ENCODE measurements around the gene GNG13. TPM values are rescaled to one million over a fixed set of nuclear protein-coding genes. Genes with fewer than 3 reads are reported as not detected.
A peak's percentile ranks its signal among the peaks of the same experiment; 100 is the strongest.

Gene GNG13
- total RNA-seq, 1 donor from 2014 or later, result not detected

DNA sequence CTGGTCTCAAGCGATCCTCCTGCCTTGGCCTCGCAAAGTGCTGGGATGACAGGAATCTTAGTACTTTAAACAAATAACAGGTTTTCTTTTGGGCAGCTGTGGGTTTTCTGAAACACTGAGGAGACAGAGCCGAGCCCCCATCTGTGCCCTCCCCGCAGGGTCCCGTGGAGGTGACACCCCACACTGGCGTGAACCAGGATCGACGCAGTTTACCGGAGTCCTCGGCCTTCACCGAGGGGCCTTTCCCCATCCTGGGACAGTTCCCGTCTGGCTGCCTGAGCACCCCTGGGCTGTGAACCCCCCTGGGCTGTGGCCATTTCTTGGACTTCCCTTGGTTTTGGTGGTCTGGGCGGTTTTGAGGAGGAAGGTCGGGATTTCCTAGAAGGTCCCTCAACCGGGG lies 15.3 kb upstream of the GNG13 start:
- peaks cover 8% of the 10 kb centered on the region for H3K27me3 Mint-ChIP-seq (ENCODE audit: unreplicated experiment)
- DNase-seq, result no peak
- no peak overlapping the region for H3K4me3 Mint-ChIP-seq (ENCODE audit: unreplicated experiment)
- H3K27ac Mint-ChIP-seq (ENCODE audit: unreplicated experiment), result no peak overlapping the region
- peaks cover 2% of the 10 kb centered on the region for H3K4me1 Mint-ChIP-seq (ENCODE audit: low read depth, unreplicated experiment)
- TF ChIP-seq, protein P1, sequence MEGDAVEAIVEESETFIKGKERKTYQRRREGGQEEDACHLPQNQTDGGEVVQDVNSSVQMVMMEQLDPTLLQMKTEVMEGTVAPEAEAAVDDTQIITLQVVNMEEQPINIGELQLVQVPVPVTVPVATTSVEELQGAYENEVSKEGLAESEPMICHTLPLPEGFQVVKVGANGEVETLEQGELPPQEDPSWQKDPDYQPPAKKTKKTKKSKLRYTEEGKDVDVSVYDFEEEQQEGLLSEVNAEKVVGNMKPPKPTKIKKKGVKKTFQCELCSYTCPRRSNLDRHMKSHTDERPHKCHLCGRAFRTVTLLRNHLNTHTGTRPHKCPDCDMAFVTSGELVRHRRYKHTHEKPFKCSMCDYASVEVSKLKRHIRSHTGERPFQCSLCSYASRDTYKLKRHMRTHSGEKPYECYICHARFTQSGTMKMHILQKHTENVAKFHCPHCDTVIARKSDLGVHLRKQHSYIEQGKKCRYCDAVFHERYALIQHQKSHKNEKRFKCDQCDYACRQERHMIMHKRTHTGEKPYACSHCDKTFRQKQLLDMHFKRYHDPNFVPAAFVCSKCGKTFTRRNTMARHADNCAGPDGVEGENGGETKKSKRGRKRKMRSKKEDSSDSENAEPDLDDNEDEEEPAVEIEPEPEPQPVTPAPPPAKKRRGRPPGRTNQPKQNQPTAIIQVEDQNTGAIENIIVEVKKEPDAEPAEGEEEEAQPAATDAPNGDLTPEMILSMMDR (IDR thresholded peaks at IDR 0.05; ENCODE audit: partially characterized antibody, unreplicated experiment), result no peak
- peaks cover 2% of the 10 kb centered on the region for H3K9me3 Mint-ChIP-seq (ENCODE audit: unreplicated experiment)
- H3K36me3 Mint-ChIP-seq (ENCODE audit: unreplicated experiment), result peaks cover 5% of the 10 kb centered on the region

DNA sequence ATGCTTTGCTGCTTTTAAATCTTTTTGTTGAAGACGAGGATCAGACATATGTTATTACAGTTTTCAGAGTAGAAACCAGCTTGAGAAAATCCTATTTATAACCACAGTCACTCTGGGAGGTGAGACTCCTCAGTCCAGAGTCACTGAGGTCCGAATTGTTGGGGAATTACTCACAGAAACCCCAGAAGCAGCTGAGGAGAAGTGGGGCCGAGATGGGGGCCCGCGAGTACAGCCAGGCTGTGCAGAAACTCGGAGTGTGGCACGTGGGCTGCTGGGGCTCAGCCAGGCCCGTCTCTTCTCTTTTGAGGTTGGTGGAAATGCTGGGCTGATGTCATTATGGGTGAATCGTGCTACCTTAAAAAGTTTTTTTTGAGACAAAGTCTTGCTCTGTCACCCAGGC lies 14.4 kb upstream of the GNG13 start:
- Mint-ChIP-seq H3K36me3 (ENCODE audit: unreplicated experiment) (peaks cover 5% of the 10 kb centered on the region), H3K4me1 (ENCODE audit: low read depth, unreplicated experiment) (peaks cover 2% of the 10 kb centered on the region), H3K9me3 (ENCODE audit: unreplicated experiment) (peaks cover 2% of the 10 kb centered on the region), H3K27ac (ENCODE audit: unreplicated experiment) (peak overlapping the region; percentile 28), H3K4me3 (ENCODE audit: unreplicated experiment) (no peak overlapping the region), H3K27me3 (ENCODE audit: unreplicated experiment) (peaks cover 7% of the 10 kb centered on the region)
- DNase-seq, result no peak
- TF ChIP-seq, protein P1 (IDR thresholded peaks at IDR 0.05; ENCODE audit: partially characterized antibody, unreplicated experiment), result no peak

DNA sequence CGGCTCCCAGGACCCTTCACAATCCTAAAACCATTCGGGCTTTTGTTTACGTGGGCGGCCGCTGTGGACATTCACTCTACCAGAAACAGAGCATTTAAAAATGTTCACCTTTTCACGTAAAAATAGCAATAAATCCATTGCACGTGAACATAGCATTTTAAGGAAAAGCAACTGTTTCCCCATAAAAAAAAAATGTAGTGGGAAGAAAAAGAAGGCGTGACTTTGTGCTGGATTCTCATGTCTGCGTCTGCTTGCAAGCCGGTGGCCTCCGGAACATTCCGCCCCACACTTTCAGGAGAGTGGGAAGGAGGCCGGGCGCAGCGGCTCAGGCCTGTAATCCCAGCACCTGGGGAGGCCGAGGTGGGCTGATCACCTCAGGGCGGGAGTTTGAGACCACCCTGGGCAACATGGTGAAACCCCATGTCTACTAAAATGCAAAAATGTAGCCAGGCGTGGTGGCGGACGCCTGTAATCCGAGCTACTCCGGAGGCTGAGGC lies 13.4 kb upstream of the GNG13 start:
- H3K4me3 Mint-ChIP-seq (ENCODE audit: unreplicated experiment), result peak overlapping the region; percentile 61
- H3K36me3 Mint-ChIP-seq (ENCODE audit: unreplicated experiment), result peaks cover 5% of the 10 kb centered on the region
- peaks cover 2% of the 10 kb centered on the region for H3K9me3 Mint-ChIP-seq (ENCODE audit: unreplicated experiment)
- DNase-seq, result no peak
- no peak overlapping the region for H3K27ac Mint-ChIP-seq (ENCODE audit: unreplicated experiment)
- TF ChIP-seq, protein P1 (IDR thresholded peaks at IDR 0.05; ENCODE audit: partially characterized antibody, unreplicated experiment), result no peak
- H3K4me1 Mint-ChIP-seq (ENCODE audit: low read depth, unreplicated experiment), result peaks cover 2% of the 10 kb centered on the region
- peaks cover 8% of the 10 kb centered on the region for H3K27me3 Mint-ChIP-seq (ENCODE audit: unreplicated experiment)

DNA sequence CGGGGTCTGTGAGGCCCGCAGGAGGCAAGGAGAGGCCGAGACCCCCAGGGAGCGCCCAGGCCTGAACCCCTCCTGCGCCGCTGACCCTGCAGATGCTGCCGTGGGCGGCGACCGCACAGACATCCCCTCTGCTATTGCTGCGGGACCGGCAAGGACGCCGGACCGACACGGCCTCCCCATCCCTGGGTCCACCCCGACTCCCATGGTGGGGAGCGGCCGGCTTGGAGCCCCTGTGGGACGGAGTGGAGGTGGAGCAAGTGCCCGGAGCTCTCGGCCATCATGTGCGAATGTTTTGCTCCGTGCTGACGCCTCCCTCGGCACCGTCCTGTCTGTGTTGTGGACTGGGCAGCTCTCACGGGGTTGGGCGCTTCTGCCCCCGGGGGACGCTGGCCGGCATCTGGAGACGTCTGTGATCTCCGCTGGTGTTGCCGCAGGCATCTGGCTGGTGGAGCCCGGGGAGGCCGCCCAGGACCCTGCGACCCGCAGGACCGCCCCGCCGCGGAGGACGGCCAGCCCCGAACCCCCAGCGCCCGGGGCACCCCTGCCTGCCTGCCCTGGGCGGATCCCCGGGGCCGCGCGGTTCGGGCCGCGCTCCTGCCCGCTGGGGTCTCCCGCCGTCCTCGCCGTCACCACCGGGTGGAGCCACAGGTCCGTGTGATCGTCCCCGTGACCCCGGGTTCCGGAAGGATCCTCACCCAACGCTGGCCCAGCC lies 12.8 kb upstream of the GNG13 start:
- DNase-seq, result peak; percentile 84
- Mint-ChIP-seq H3K9me3 (ENCODE audit: unreplicated experiment) (peaks cover 2% of the 10 kb centered on the region), H3K36me3 (ENCODE audit: unreplicated experiment) (peaks cover 5% of the 10 kb centered on the region), H3K27me3 (ENCODE audit: unreplicated experiment) (peaks cover 10% of the 10 kb centered on the region), H3K4me1 (ENCODE audit: low read depth, unreplicated experiment) (peaks cover 6% of the 10 kb centered on the region), H3K27ac (ENCODE audit: unreplicated experiment) (no peak overlapping the region), H3K4me3 (ENCODE audit: unreplicated experiment) (peak overlapping the region; percentile 61)
- TF ChIP-seq, protein P1 (IDR thresholded peaks at IDR 0.05; ENCODE audit: partially characterized antibody, unreplicated experiment), result peak; percentile 68

DNA sequence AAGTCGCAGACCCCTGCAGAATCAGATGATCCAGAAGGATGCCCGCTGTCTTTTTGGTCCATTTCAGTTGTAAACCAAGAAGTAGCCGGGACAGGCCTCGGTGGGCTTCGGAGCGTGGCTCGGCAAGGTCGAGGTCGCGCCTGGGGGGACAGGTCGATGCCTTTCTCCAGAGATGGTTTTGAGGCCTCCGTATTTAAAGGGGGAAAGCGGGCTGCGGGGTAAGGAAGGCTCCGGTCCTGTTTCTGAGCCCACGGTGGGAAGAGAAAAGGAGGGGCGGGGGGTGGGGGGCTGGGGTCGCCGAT lies 7.5 kb upstream of the GNG13 start:
- no peaks in the 10 kb centered on the region for H3K9me3 Mint-ChIP-seq (ENCODE audit: unreplicated experiment)
- H3K4me3 Mint-ChIP-seq (ENCODE audit: unreplicated experiment), result peak overlapping the region; percentile 94
- peaks cover 7% of the 10 kb centered on the region for H3K4me1 Mint-ChIP-seq (ENCODE audit: low read depth, unreplicated experiment)
- peaks cover 10% of the 10 kb centered on the region for H3K27me3 Mint-ChIP-seq (ENCODE audit: unreplicated experiment)
- DNase-seq, result no peak
- TF ChIP-seq, protein P1 (IDR thresholded peaks at IDR 0.05; ENCODE audit: partially characterized antibody, unreplicated experiment), result no peak
- H3K36me3 Mint-ChIP-seq (ENCODE audit: unreplicated experiment), result peaks cover 5% of the 10 kb centered on the region
- H3K27ac Mint-ChIP-seq (ENCODE audit: unreplicated experiment), result peak overlapping the region; percentile 70

All from glutamatergic neuron (in vitro differentiated cells).